Ascending aorta (tissue), 2 donors: ENCODE results near the gene ATG16L1. TPM values are rescaled to one million over a fixed set of nuclear protein-coding genes. Genes with fewer than 3 reads are reported as not detected.

Experiments
- DNase-seq, 2 donors: peaks; one replicate each; pipeline ENCODE4 v3.0.0-alpha.2; 2019; ENCODE audit warnings: low spot score in 2 of 2
- H3K27ac ChIP-seq, 2 donors: fragments of 200-600 bp; sonication (generic); one replicate each; pipeline ENCODE4 v1.5.1; 2016 to 2017; ENCODE audit warnings: mild to moderate bottlenecking in 1 of 2
- H3K27me3 ChIP-seq: fragments of 200-600 bp; sonication (generic); one replicate; pipeline ENCODE4 v1.5.1; 2017
- H3K36me3 ChIP-seq, 2 donors: fragments of 200-600 bp; sonication (generic); one replicate each; pipeline ENCODE4 v1.5.1; 2016
- H3K4me1 ChIP-seq, 2 donors: fragments of 200-600 bp; sonication (generic); one replicate each; pipeline ENCODE4 v1.5.1; 2016 to 2017; ENCODE audit warnings: mild to moderate bottlenecking in 1 of 2
- H3K4me3 ChIP-seq, 2 donors: fragments of 200-600 bp; sonication (generic); one replicate each; pipeline ENCODE4 v1.5.1; 2016 to 2017; ENCODE audit warnings: mild to moderate bottlenecking in 1 of 2
- H3K9me3 ChIP-seq, 2 donors: fragments of 200-600 bp; sonication (generic); one replicate each; pipeline ENCODE4 v1.5.1; 2016
- CTCF ChIP-seq, 3 experiments: fragments of 200-600 bp in 2 of 3; fragments of 450-650 bp in 1 of 3; sonication (generic) in 2 of 3; IDR thresholded peaks; one replicate each; pipeline ENCODE4 v1.5.1; 2016 to 2019; ENCODE audit warnings: antibody characterized with exemption in 3 of 3, mild to moderate bottlenecking in 1 of 3, moderate library complexity in 1 of 3
- intact Hi-C: fragments of 100-400 bp; cut with DNase I; formaldehyde crosslinking; loops from one replicate; pipeline ENCODE4 v1.15.1; 2023
- total RNA-seq: library from RNA; depleted of rRNA; stranded (reverse); fragments of >200 nt; gene quantifications from one replicate; pipeline ENCODE4 v1.1.0, GENCODE V29; 2016

ATG16L1 gene
- total RNA-seq, 1 donor from 2014 or later: 28.1 TPM

DNA sequence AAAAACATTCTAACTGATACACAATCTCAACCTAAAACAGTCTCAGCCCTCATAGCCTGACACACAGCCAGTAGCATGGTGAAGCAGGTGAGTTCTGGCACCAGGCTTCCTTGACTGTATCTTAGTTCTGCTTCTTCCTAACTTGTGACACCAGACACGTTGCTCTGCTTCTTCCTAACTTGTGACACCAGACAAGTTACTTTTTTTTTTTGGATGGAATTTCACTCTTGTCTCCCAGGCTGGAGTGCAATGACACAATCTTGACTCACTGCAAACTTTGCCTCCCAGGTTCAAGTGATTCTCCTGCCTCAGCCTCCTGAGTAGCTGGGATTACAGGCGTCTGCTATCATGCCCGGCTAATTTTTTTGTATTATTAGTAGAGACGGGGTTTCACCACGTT lies 6.7 kb upstream of the ATG16L1 start:
- H3K36me3 ChIP-seq: no peaks in the 10 kb centered on the region
- intact Hi-C loops: no loop called here
- no peak for TF ChIP-seq CTCF (IDR thresholded peaks at IDR 0.05)
- H3K9me3 ChIP-seq: no peaks in the 10 kb centered on the region
- no peak overlapping the region for H3K27ac ChIP-seq
- no peaks in the 10 kb centered on the region for H3K4me1 ChIP-seq
- DNase-seq: no peak
- H3K4me3 ChIP-seq: no peak overlapping the region
- H3K27me3 ChIP-seq: no peaks in the 10 kb centered on the region

DNA sequence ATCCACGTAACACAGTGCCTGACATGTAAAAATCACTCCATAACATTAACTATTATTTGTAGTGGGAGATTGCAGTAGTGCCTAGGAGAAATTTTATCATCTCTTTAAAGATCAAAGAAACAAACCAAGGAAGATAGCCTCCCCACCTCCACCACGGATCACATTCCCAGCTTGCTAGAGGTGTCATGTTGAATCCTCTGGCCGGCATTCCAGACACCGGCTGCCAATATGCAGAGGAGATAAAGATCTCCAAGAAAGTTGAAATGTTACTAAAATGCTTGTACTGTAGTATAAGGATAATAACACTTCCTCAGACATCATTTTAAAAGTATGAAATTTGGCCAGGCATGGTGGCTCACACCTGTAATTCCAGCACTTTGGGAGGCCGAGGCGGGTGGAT lies 6.1 kb upstream of the ATG16L1 start:
- H3K27ac ChIP-seq: no peak overlapping the region
- H3K36me3 ChIP-seq: no peaks in the 10 kb centered on the region
- intact Hi-C loops: no loop called here
- DNase-seq: no peak
- no peak overlapping the region for H3K4me3 ChIP-seq
- H3K9me3 ChIP-seq: no peaks in the 10 kb centered on the region
- no peak for TF ChIP-seq CTCF (IDR thresholded peaks at IDR 0.05)
- no peaks in the 10 kb centered on the region for H3K27me3 ChIP-seq
- no peaks in the 10 kb centered on the region for H3K4me1 ChIP-seq

GRCh38 chr2:233247116-233247515 lies 4.4 kb upstream of the ATG16L1 start:
- intact Hi-C loops: no loop called here
- Histone ChIP-seq H3K4me3 (no peak overlapping the region), H3K27ac (no peak overlapping the region), H3K9me3 (no peaks in the 10 kb centered on the region), H3K4me1 (no peaks in the 10 kb centered on the region), H3K27me3 (no peaks in the 10 kb centered on the region), H3K36me3 (no peaks in the 10 kb centered on the region)
- TF ChIP-seq CTCF (IDR thresholded peaks at IDR 0.05): no peak
- DNase-seq: no peak

GRCh38 chr2:233247744-233248143 lies 3.7 kb upstream of the ATG16L1 start:
- H3K4me1 ChIP-seq: peaks cover 3 to 6% of the 10 kb centered on the region in 2 donors
- H3K27ac ChIP-seq: no peak overlapping the region
- no peaks in the 10 kb centered on the region for H3K27me3 ChIP-seq
- H3K9me3 ChIP-seq: no peaks in the 10 kb centered on the region
- intact Hi-C loops: no loop called here
- TF ChIP-seq CTCF (IDR thresholded peaks at IDR 0.05): no peak
- no peaks in the 10 kb centered on the region for H3K36me3 ChIP-seq
- no peak for DNase-seq
- no peak overlapping the region for H3K4me3 ChIP-seq

GRCh38 chr2:233248999-233249398 lies 2.5 kb upstream of the ATG16L1 start:
- intact Hi-C loops: no loop called here
- Histone ChIP-seq H3K4me1 (peaks cover 3 to 14% of the 10 kb centered on the region in 2 donors), H3K27me3 (no peaks in the 10 kb centered on the region), H3K27ac (no peak overlapping the region), H3K9me3 (no peaks in the 10 kb centered on the region), H3K4me3 (no peak overlapping the region), H3K36me3 (no peaks in the 10 kb centered on the region)
- no peak for TF ChIP-seq CTCF (IDR thresholded peaks at IDR 0.05)
- DNase-seq: no peak

GRCh38 chr2:233250568-233250967 lies 905 bp upstream of the ATG16L1 start:
- H3K27me3 ChIP-seq: no peaks in the 10 kb centered on the region
- no peak overlapping the region for H3K4me3 ChIP-seq
- peaks cover 3 to 14% of the 10 kb centered on the region in 2 donors for H3K4me1 ChIP-seq
- no peak for DNase-seq
- H3K9me3 ChIP-seq: no peaks in the 10 kb centered on the region
- H3K27ac ChIP-seq: peak overlapping the region in 1 of 2 donors; percentile 88
- no peaks in the 10 kb centered on the region for H3K36me3 ChIP-seq
- intact Hi-C loops: loop anchor here (2.0 to 5.0 kb wide), 5 partner anchors 153 to 700 kb away; partner anchors contain the start of genes EIF4E2, TIGD1 and USP40
- no peak for TF ChIP-seq CTCF (IDR thresholded peaks at IDR 0.05)
